ENCODE measurements around the gene ARHGAP24. TPM values are rescaled to one million over a fixed set of nuclear protein-coding genes. Genes with fewer than 3 reads are reported as not detected.

ARHGAP24 gene
- total RNA-seq, 1 experiment from 2014 or later = 5.4 TPM

DNA sequence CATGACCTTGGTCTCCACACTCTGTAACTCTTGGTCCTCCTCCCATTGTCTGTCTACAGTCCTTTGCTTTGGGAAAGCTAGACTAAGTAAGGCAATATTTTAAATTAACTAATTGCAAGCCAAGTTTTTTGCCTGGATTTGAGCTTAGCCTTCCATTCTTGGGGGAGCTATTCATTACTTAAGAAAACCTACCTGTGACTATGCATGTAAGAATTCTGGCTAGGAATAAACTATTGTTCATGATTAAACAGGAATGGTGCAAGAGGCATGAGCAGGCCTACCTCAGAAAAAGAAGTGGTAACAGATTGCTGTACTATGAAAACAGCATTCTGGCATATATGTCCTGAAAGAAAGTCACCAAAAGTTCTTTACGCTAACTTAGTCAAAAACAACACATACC lies 575.5 kb downstream of the ARHGAP24 start:
- Histone ChIP-seq H3K27ac (no peak overlapping the region), H3K4me3 (no peak overlapping the region)
- DNase-seq (ENCODE audit: low read depth in 1 of 2, low spot score in 2 of 2) = no peak

More for the DNA sequence above, 575.5 kb downstream of the ARHGAP24 start:
- Histone ChIP-seq H3K36me3 (no peaks in the 10 kb centered on the region), H3K27me3 (replicated peaks) (no peaks in the 10 kb centered on the region), H3K9me3 (replicated peaks) (no peaks in the 10 kb centered on the region), H3K4me1 (replicated peaks) (no peaks in the 10 kb centered on the region)
